Activated T-cell treated with anti-CD3 and anti-CD28 coated beads, Interleukin-2, amount 50 U/mL, for 48 hours (primary cell): Measurements from ENCODE around the gene TMEM132C.

Experiments
- DNase-seq, 2 experiments: peaks; one replicate each; pipeline ENCODE4 v3.0.0-alpha.2; 2020

TMEM132C gene

GRCh38 chr12:128680555-128680954 is 413.6 kb downstream of the TMEM132C start:
- DNase-seq: no peak

GRCh38 chr12:128682548-128683275 is 415.7 kb downstream of the TMEM132C start:
- DNase-seq: no peak

- DNase-seq: no peak
These were observed 417.4 kb downstream of the TMEM132C start for GRCh38 chr12:128684352-128684751.

GRCh38 chr12:128685903-128686475 is 419.0 kb downstream of the TMEM132C start:
- DNase-seq: no peak

GRCh38 chr12:128687851-128688250 is 420.9 kb downstream of the TMEM132C start:
- no peak for DNase-seq

- DNase-seq: no peak
These were observed 423.7 kb downstream of the TMEM132C start for GRCh38 chr12:128690641-128691040.

GRCh38 chr12:128693115-128693514 is 426.1 kb downstream of the TMEM132C start:
- no peak for DNase-seq

GRCh38 chr12:128693771-128694170 is 426.8 kb downstream of the TMEM132C start:
- DNase-seq: no peak

- no peak for DNase-seq
These were observed 427.5 kb downstream of the TMEM132C start for GRCh38 chr12:128694445-128694844.

- DNase-seq: no peak
These were observed 428.7 kb downstream of the TMEM132C start for GRCh38 chr12:128695697-128696096.

- no peak for DNase-seq
These were observed 431.5 kb downstream of the TMEM132C start for GRCh38 chr12:128698301-128698972.

- DNase-seq: no peak
These were observed 432.1 kb downstream of the TMEM132C start for GRCh38 chr12:128699106-128699505.

- no peak for DNase-seq
These were observed 435.4 kb downstream of the TMEM132C start for GRCh38 chr12:128702371-128702770.

- DNase-seq: no peak
These were observed 438.2 kb downstream of the TMEM132C start for GRCh38 chr12:128705140-128705539.

GRCh38 chr12:128707488-128707887 is 440.5 kb downstream of the TMEM132C start:
- no peak for DNase-seq

- DNase-seq: no peak
These were observed 441.8 kb downstream of the TMEM132C start for GRCh38 chr12:128708789-128709188.

GRCh38 chr12:128709660-128710059 is 442.7 kb downstream of the TMEM132C start:
- no peak for DNase-seq

GRCh38 chr12:128711486-128711885 is 444.5 kb downstream of the TMEM132C start:
- DNase-seq: no peak

GRCh38 chr12:128712622-128713021 is 445.7 kb downstream of the TMEM132C start:
- no peak for DNase-seq

- no peak for DNase-seq
These were observed 448.5 kb downstream of the TMEM132C start for GRCh38 chr12:128715485-128715884.

- DNase-seq: no peak
These were observed 457.6 kb downstream of the TMEM132C start for GRCh38 chr12:128724468-128725046.

- no peak for DNase-seq
These were observed 459.9 kb downstream of the TMEM132C start for GRCh38 chr12:128726886-128727285.

- no peak for DNase-seq
These were observed 460.5 kb downstream of the TMEM132C start for GRCh38 chr12:128727461-128727860.

- DNase-seq: no peak
These were observed 461.0 kb downstream of the TMEM132C start for GRCh38 chr12:128727999-128728398.
